Effector CD8-positive, alpha-beta T cell (primary cell): Measurements from ENCODE around the gene ATP6V0B.

ENCODE experiments used
- DNase-seq: peaks from one replicate; lab custom pipeline; 2025; lab: John Stamatoyannopoulos, UW

ATP6V0B gene

GRCh38 chr1:43946236-43947060, 28.3 kb upstream of the ATP6V0B start, which contains the start of gene IPO13:
Gene IPO13, plus strand, starts transcription at chr1:43946950. Its CDS starts 651 bp downstream, at chr1:43947601.
- peak; percentile 86 for DNase-seq

GRCh38 chr1:43947061-43947873, 27.5 kb upstream of the ATP6V0B start:
- DNase-seq: no peak

GRCh38 chr1:43947874-43948437, 26.8 kb upstream of the ATP6V0B start:
- no peak for DNase-seq

- no peak for DNase-seq
These were observed 25.1 kb upstream of the ATP6V0B start for GRCh38 chr1:43949678-43950077.

- DNase-seq: no peak
These were observed 23.5 kb upstream of the ATP6V0B start for GRCh38 chr1:43951021-43951985.

GRCh38 chr1:43952731-43953346, 21.9 kb upstream of the ATP6V0B start:
- no peak for DNase-seq

- DNase-seq: no peak
These were observed 21.4 kb upstream of the ATP6V0B start for GRCh38 chr1:43953361-43953760.

GRCh38 chr1:43954036-43954435, 20.7 kb upstream of the ATP6V0B start:
- DNase-seq: no peak

- no peak for DNase-seq
These were observed 18.5 kb upstream of the ATP6V0B start for GRCh38 chr1:43956234-43956633.

GRCh38 chr1:43957407-43958040, 17.2 kb upstream of the ATP6V0B start:
- DNase-seq: no peak

GRCh38 chr1:43958351-43959255, 16.2 kb upstream of the ATP6V0B start:
- DNase-seq: no peak

GRCh38 chr1:43960798-43961197, 14.0 kb upstream of the ATP6V0B start:
- DNase-seq: no peak

GRCh38 chr1:43961692-43962091, 13.1 kb upstream of the ATP6V0B start:
- no peak for DNase-seq

- no peak for DNase-seq
These were observed 12.4 kb upstream of the ATP6V0B start for GRCh38 chr1:43962324-43962723.

- no peak for DNase-seq
These were observed 11.8 kb upstream of the ATP6V0B start for GRCh38 chr1:43963006-43963405.

- no peak for DNase-seq
These were observed 10.9 kb upstream of the ATP6V0B start for GRCh38 chr1:43963890-43964289.

GRCh38 chr1:43965316-43965715, 9.4 kb upstream of the ATP6V0B start:
- no peak for DNase-seq

GRCh38 chr1:43968348-43968948, 6.3 kb upstream of the ATP6V0B start:
- no peak for DNase-seq

- no peak for DNase-seq
These were observed 5.4 kb upstream of the ATP6V0B start for GRCh38 chr1:43969416-43969745.
